ENCODE results near the gene TRAF2. TPM values are rescaled to one million over a fixed set of nuclear protein-coding genes. Genes with fewer than 3 reads are reported as not detected.
A peak's percentile ranks its signal among the peaks of the same experiment; 100 is the strongest.
"Not testable (repeated sequence)": the region's sequence is repeated elsewhere in the genome, so short reads cannot be mapped to it uniquely, and the experiment has no call there.

The TRAF2 gene
- 19.5 and 23.6 TPM in 2 replicates for total RNA-seq (2014; rRNA removed; shearing (Covaris generic))

DNA sequence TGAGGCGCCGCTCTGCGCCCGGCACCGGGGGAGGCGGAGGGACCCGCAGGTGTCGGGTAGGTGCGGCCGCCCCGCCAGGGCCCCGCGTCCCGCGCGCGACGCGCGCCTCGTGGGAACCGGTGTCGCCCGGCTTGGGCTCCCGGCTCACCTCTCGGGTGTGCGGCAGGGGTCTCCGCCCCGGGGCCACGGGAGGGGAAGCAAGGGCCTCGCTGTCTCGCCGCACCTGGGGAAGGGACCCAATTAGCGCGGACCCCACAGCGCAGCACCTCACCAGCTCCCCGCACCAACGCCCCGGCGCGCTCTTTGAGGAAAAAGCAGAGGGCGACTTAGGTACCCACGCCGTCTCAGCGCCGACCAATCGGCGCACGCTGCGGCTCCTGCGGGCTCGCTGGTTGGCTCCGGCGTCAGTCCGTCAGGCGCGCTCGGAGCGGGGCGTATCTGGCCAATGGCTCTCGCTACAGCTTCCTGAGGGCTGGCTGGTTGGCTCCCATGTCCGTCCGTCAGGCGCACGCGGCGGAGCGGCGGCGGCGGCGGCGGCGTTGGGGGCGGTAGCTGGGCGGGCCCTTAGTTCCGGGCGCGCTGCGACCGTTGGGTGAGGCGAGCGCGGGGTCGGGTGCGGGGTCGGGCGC, at the start of gene TRAF2:
Gene TRAF2 (plus strand): TSS at position 567 of the 629 bp plus-strand sequence. CDS start 12,225 bp downstream, outside the sequence.
- H3K36me3 ChIP-seq: peaks cover 1% of the 10 kb centered on the region
- H3K9me3 ChIP-seq (replicated peaks): no peaks in the 10 kb centered on the region
- peak within 1 kb of the TSS; percentile 98 for H3K4me3 ChIP-seq
- H3K27ac ChIP-seq: peak within 1 kb of the TSS; percentile 62
- H3K27me3 ChIP-seq: no peaks in the 10 kb centered on the region
- peaks cover 8% of the 10 kb centered on the region; the same call in 1 of the 2 replicates for H3K4me1 ChIP-seq
- peak; percentile 98 for DNase-seq

DNA sequence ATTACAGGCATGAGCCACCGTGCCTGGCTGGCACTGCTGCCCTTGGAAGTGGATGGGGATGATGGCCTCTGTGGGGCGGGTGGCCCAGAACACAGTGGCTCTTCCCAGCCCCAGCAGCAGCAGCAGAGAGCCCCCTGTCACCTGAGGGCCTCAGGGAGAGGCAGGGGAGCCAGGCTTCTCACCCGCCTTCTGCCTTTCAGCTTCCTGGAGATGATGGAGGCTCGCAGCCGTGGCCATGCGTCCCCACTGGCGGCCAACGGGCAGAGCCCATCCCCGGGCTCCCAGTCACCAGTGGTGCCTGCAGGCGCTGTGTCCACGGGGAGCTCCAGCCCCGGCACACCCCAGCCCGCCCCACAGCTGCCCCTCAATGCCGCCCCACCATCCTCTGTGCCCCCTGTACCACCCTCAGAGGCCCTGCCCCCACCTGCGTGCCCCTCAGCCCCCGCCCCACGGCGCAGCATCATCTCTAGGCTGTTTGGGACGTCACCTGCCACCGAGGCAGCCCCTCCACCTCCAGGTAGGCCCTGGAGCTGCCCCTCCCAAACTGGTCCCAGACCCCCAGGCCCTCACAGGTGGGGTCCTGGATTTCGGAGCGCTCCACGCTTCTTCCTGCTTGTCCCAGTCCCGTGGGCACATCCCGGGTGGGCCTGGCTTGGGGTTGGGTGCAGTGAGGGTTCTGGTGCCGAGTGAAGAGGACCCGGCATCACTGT, 49.0 kb upstream of the TRAF2 start:
- Histone ChIP-seq H3K4me3 (no peak overlapping the region), H3K27ac (no peak overlapping the region), H3K27me3 (no peaks in the 10 kb centered on the region), H3K4me1 (peaks cover 18% of the 10 kb centered on the region), H3K36me3 (peaks cover 8% of the 10 kb centered on the region), H3K9me3 (replicated peaks) (no peaks in the 10 kb centered on the region)
- no peak for DNase-seq

GRCh38 chr9:136837856-136838277, 48.4 kb upstream of the TRAF2 start:
- H3K4me1 ChIP-seq: peaks cover 20% of the 10 kb centered on the region
- not testable (repeated sequence) for H3K4me3 ChIP-seq; H3K9me3 ChIP-seq (replicated peaks); DNase-seq; H3K27me3 ChIP-seq; H3K36me3 ChIP-seq; H3K27ac ChIP-seq

DNA sequence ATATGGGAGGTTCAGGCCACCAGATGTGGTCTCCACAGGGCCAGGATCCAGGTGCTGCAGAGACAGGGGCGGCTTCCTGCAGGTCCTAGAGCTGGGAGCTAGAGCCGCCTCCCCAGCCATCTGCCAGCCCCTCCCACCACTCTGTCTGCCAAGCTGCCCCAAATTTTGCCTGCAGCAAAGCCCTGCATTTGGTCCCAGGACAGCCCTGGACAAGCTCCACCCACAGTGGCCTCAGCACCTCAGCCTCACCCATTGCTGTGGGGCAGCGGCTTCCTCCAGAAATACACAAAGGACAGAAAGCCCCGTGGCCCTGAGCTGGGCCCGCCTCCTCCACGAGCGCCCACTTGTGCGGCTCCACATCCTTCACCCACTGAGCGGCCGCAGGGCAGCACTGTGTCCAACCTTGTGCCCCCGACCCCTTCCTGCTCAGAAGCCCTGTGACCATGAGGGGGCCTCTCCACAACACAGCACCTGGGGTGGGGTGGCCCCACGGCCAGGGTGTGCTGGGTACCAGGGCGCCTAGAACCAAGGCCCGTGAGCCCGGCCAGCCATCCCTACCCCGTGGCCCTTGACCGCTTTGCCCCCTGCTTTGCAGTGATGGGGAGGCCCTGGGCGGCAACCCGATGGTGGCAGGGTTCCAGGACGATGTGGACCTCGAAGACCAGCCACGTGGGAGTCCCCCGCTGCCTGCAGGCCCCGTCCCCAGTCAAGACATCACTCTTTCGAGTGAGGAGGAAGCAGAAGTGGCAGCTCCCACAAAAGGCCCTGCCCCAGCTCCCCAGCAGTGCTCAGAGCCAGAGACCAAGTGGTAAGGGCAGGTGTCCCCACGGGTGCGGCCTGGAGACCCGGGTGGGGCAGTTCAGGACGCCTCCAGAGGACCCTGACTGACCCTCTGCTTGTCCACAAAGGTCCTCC, 47.7 kb upstream of the TRAF2 start:
- no peaks in the 10 kb centered on the region for H3K9me3 ChIP-seq (replicated peaks)
- no peak for DNase-seq
- H3K36me3 ChIP-seq: 0 out of 2 replicates have a peak, but pooled peaks cover 4% of the 10 kb centered on the region
- no peak overlapping the region for H3K27ac ChIP-seq
- H3K4me3 ChIP-seq: no peak overlapping the region
- no peaks in the 10 kb centered on the region for H3K27me3 ChIP-seq
- peaks cover 24% of the 10 kb centered on the region for H3K4me1 ChIP-seq

DNA sequence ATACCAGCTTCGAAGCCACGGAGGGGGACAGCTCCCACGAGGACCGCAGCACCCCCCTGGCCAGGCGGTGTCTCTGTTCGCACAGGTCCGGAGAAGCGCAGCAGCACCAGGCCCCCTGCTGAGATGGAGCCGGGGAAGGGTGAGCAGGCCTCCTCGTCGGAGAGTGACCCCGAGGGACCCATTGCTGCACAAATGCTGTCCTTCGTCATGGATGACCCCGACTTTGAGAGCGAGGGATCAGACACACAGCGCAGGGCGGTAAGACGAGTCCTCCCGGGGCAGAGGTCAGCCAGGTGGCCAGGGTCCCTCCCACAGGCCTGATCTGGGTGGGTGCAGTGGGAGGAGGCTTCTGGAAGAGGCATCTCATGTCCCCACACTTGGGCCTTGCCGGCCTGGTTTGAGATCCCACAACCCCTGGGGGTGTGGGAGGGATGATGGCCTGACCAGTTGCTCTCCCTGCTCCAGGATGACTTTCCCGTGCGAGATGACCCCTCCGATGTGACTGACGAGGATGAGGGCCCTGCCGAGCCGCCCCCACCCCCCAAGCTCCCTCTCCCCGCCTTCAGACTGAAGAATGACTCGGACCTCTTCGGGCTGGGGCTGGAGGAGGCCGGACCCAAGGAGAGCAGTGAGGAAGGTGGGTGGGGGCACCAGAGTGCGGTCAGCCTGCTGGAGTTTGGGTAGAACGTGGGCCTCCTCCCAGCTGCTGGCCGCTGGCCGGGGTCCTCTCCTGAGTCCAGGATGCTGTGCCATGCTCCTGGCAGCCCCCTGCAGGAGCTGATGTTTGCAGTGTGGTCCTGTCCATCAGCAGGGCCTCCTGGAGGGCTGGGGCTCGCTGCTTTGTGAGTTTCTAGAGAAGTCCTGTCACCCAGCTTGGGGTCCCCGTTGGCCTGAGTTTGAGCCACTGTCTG, 46.8 kb upstream of the TRAF2 start:
- DNase-seq: no peak
- no peaks in the 10 kb centered on the region for H3K9me3 ChIP-seq (replicated peaks)
- no peaks in the 10 kb centered on the region for H3K27me3 ChIP-seq
- peaks cover 24% of the 10 kb centered on the region for H3K4me1 ChIP-seq
- H3K4me3 ChIP-seq: no peak overlapping the region
- no peak overlapping the region for H3K27ac ChIP-seq
- no peaks in the 10 kb centered on the region for H3K36me3 ChIP-seq

DNA sequence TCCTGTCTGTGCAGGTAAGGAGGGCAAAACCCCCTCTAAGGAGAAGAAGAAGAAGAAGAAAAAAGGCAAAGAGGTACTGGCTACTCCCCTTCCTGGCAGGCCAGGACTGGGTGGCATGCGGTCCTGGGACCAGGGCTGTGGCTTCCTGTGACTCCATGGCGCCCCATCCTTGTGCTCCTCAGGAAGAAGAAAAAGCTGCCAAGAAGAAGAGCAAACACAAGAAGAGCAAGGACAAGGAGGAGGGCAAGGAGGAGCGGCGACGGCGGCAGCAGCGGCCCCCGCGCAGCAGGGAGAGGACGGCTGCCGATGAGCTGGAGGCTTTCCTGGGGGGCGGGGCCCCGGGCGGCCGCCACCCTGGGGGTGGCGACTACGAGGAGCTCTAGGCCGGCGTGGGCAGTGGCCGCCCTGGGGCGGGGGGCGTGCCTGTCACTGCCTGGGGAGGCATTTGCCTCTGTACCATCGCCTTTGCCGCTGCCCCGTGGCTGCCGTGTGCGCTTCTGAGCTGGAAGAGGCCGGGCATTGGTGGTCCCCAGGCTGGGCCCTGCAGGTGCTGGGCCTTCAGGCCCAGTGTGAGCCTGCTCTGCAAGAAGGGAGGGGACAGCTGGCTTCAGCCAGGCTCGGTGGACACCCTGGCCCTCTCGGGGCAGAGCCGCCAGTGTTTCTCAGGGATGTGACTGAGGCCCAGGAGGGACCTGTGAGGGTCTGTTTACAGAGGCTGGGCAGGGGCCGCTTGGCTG, 46.0 kb upstream of the TRAF2 start:
- Histone ChIP-seq H3K4me1 (peaks cover 24% of the 10 kb centered on the region), H3K27me3 (no peaks in the 10 kb centered on the region), H3K36me3 (no peaks in the 10 kb centered on the region), H3K27ac (no peak overlapping the region), H3K9me3 (replicated peaks) (no peaks in the 10 kb centered on the region), H3K4me3 (no peak overlapping the region)
- DNase-seq: no peak

DNA sequence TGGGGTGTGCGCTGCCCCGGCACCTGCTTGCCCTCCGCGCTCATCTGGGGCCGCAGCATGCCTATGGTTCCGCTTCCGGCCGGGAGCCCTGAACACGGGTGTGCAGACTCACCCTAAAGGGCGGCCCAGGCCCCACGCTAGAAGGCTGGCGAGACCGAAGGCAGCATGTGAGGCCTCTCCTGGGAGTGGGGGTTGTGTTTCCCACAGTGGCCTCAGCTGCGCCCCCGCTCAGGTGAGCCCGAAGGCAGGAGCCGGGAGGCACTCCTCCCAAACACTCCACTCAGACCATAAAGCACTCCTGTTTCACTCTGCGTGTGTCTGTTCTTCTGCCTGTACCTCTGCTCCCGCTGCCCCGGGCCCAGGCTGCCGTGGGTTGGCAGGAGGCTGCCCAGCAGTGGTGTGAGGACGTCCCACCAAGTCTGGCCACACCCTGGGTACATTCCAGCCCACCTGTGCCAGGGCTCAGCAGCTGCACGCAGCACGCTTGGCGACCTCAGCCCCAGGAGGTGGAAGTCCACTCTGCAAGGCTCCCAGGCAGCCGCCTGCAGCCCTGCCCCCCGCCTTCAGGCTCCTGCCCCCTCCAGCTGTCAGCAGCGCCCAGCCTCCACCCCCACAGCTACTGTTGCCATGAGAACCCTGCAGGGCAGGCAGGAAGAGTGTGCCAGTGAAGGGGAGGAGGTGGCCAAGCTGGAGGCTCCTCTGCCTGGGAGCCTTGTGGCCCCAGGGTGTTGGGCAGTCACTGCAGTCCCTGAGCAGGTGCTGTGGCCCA, 45.3 kb upstream of the TRAF2 start:
- Histone ChIP-seq H3K4me1 (peaks cover 24% of the 10 kb centered on the region), H3K4me3 (no peak overlapping the region), H3K27me3 (no peaks in the 10 kb centered on the region), H3K9me3 (replicated peaks) (no peaks in the 10 kb centered on the region), H3K36me3 (no peaks in the 10 kb centered on the region), H3K27ac (0 out of 2 replicates have a peak overlapping the region, but pooled peaks have one; percentile 4)
- DNase-seq: peak; percentile 85 to 90

DNA sequence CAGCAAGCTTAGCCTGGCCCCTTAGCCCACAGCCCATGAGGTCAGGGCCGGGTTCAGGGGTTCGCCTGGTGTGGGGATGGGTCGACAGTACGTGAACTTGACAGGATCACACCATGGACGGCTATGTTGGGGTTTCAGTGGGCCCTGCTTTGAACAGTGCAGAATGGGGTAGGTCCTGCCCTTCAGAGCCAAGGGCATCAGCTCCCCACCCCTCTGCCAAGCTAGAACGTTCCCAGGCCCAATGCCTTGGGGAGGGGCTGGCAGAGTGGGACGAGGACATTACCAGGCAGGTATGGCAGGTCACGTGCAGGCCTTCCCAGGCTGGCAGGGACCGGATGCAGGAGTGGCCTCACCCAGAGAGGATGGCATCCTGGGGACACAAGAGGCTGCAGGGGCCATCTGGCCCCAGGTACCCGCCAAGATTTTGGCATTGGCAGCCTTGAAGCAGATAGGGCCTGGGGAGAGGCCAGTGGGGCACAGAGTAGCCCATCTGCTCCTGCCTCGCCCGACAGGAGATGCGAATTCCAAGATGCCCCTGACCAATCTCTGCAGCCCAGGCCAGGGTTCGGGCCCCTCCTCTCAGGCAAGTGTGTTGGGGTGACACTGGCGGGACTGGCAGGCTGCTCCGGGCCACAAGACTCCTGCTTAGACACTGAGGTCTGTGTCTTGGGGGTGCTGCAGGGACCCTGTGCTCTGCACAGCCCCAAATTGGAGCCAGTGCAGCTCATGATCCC, 44.5 kb upstream of the TRAF2 start:
- H3K27ac ChIP-seq: not testable (repeated sequence)
- H3K4me1 ChIP-seq: peaks cover 24% of the 10 kb centered on the region

GRCh38 chr9:136842380-136842948, 43.9 kb upstream of the TRAF2 start, which contains the start of gene AJM1:
Gene AJM1, plus strand, starts transcription at chr9:136842478. Its CDS starts 1,937 bp downstream, at chr9:136844415.
- H3K36me3 ChIP-seq; H3K27me3 ChIP-seq; H3K27ac ChIP-seq; H3K9me3 ChIP-seq (replicated peaks): not testable (repeated sequence)
- DNase-seq: peak; percentile 85 to 91
- peaks cover 24% of the 10 kb centered on the region for H3K4me1 ChIP-seq
- H3K4me3 ChIP-seq: peak within 1 kb of the TSS; percentile 54

More for the DNA sequence above, 44.5 kb upstream of the TRAF2 start:
- H3K4me3 ChIP-seq: peak overlapping the region; percentile 54
- H3K9me3 ChIP-seq (replicated peaks); H3K36me3 ChIP-seq; H3K27me3 ChIP-seq; DNase-seq: not testable (repeated sequence)

- H3K27me3 ChIP-seq; DNase-seq; H3K9me3 ChIP-seq (replicated peaks); H3K27ac ChIP-seq; H3K4me3 ChIP-seq; H3K36me3 ChIP-seq: not testable (repeated sequence)
- H3K4me1 ChIP-seq: peaks cover 24% of the 10 kb centered on the region
Measured at GRCh38 chr9:136843159-136843800, 43.0 kb upstream of the TRAF2 start.

DNA sequence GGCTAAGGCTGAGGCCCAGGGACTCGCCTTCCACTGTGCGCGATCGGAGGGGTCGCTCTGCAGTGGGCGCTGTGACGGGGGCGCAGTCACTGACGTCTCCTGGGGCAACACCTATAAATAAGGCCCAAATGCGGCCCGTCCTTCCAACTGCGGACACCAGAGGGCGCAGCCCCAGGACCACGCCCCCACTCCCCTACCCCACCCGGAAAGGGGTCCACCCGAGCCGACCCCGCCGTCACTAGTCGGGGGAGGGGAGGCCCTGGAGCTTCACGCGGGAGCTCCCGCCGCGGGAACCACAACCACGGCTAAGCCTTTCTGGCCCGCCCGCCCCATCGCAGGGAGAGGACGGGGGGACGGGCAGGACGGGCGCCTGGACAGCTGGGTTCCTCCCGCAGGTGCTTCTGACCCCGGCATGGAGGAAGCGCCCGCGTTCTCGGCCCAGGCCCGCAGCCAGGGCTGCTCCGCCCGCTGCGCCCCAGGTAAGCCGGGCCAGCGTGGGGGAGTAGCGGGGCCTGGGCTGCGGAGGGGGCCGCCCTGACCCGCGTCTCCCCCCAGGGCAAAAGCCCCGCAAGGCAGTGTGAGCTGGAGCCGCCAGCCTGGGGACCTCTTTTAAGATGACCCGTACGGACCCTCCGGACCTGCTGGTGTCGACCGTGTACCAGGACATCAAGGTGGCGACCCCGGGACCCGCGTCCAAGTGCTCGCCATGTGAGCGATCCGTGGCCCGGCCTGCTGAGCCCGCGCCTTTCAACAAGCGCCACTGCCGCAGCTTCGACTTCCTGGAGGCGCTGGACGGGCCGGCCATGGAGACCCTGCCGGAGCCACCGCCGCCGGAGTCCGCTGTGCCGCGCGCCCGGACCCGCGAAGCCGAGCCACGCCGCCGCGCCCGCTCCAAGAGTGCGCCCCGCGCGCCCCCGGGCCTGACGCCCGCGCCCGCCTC, 42.2 kb upstream of the TRAF2 start:
- not testable (repeated sequence) for H3K9me3 ChIP-seq (replicated peaks); H3K4me3 ChIP-seq; H3K27ac ChIP-seq; H3K27me3 ChIP-seq; H3K36me3 ChIP-seq
- DNase-seq: peak in 1 of 2 experiments; percentile 48
- H3K4me1 ChIP-seq: peaks cover 24% of the 10 kb centered on the region
